ENCODE measurements around the gene ARHGAP44.

Gene ARHGAP44

GRCh38 chr17:12821376-12821940, 32.2 kb downstream of the ARHGAP44 start:
- FAIRE-seq (no peak), DNase-seq (ENCODE audit: insufficient read length) (no peak)
- TF ChIP-seq POLR2A (IDR thresholded peaks at IDR 0.05; ENCODE audit: low read depth, low read length) (no peak), TAF1 (IDR thresholded peaks at IDR 0.05; ENCODE audit: borderline replicate concordance, low read depth, low read length) (no peak), POLR2AphosphoS5 (IDR thresholded peaks at IDR 0.05; ENCODE audit: low read depth, low read length) (no peak)

DNA sequence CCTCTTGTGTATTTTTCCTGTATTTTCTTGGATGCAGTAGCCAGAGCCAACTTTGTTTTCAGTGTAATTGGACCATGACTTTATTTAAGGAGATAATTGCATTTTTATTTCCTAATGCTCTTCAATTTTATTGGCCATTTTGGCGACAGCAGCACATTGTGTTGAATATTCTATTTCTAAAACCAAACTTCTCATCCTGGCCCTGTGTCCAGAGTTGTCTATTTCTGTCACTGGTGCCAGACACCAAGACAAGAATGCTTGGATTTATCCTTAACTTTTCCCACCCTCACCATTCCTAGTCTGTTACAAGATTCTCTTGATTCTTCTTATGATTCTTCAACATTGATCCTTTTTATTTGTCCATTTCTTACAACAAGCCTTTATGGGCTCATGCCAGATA, 37.1 kb downstream of the ARHGAP44 start:
- DNase-seq (ENCODE audit: insufficient read length): no peak
- FAIRE-seq: no peak
- TF ChIP-seq TAF1 (IDR thresholded peaks at IDR 0.05; ENCODE audit: borderline replicate concordance, low read depth, low read length): no peak
- no peak for TF ChIP-seq POLR2A (IDR thresholded peaks at IDR 0.05; ENCODE audit: low read depth, low read length)
- no peak for TF ChIP-seq POLR2AphosphoS5 (IDR thresholded peaks at IDR 0.05; ENCODE audit: low read depth, low read length)

- TF ChIP-seq POLR2AphosphoS5 (IDR thresholded peaks at IDR 0.05; ENCODE audit: low read depth, low read length) (no peak), POLR2A (IDR thresholded peaks at IDR 0.05; ENCODE audit: low read depth, low read length) (no peak), TAF1 (IDR thresholded peaks at IDR 0.05; ENCODE audit: borderline replicate concordance, low read depth, low read length) (no peak)
- FAIRE-seq (no peak), DNase-seq (ENCODE audit: insufficient read length) (no peak)
Observed at GRCh38 chr17:12830777-12831247, 41.5 kb downstream of the ARHGAP44 start.

- FAIRE-seq (no peak), DNase-seq (ENCODE audit: insufficient read length) (no peak)
Observed at GRCh38 chr17:12831839-12832238, 42.5 kb downstream of the ARHGAP44 start.

GRCh38 chr17:12839042-12839441, 49.7 kb downstream of the ARHGAP44 start:
- TF ChIP-seq TAF1 (IDR thresholded peaks at IDR 0.05; ENCODE audit: borderline replicate concordance, low read depth, low read length): no peak
- no peak for TF ChIP-seq POLR2AphosphoS5 (IDR thresholded peaks at IDR 0.05; ENCODE audit: low read depth, low read length)
- TF ChIP-seq POLR2A (IDR thresholded peaks at IDR 0.05; ENCODE audit: low read depth, low read length): no peak
- no peak for DNase-seq (ENCODE audit: insufficient read length)
- FAIRE-seq: no peak

More at GRCh38 chr17:12831839-12832238, 42.5 kb downstream of the ARHGAP44 start:
- no peak for TF ChIP-seq POLR2A (IDR thresholded peaks at IDR 0.05; ENCODE audit: low read depth, low read length)
- no peak for TF ChIP-seq POLR2AphosphoS5 (IDR thresholded peaks at IDR 0.05; ENCODE audit: low read depth, low read length)

DNA sequence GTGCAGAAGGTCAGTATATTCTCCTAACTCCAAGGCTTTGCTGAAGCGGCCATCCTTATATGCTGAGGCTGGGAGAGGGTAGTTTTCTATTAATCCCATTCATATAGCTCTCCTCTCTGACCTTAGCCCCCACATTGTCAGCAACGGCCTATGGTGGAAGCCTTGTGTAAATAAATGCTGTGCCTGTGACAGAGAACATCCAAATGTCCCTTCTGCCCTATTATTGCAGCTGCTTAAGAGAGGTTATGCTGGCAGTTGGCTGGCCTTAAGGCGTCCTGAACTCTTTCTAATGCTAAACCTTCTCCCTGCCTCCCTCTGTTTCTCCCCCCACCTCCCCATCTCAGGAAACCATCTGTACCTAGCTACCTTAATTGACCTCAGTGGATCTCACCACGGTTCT, 53.6 kb downstream of the ARHGAP44 start:
- no peak for DNase-seq (ENCODE audit: insufficient read length)
- TF ChIP-seq TAF1 (IDR thresholded peaks at IDR 0.05; ENCODE audit: borderline replicate concordance, low read depth, low read length) (no peak), POLR2A (IDR thresholded peaks at IDR 0.05; ENCODE audit: low read depth, low read length) (no peak), POLR2AphosphoS5 (IDR thresholded peaks at IDR 0.05; ENCODE audit: low read depth, low read length) (no peak)
- FAIRE-seq: no peak

DNA sequence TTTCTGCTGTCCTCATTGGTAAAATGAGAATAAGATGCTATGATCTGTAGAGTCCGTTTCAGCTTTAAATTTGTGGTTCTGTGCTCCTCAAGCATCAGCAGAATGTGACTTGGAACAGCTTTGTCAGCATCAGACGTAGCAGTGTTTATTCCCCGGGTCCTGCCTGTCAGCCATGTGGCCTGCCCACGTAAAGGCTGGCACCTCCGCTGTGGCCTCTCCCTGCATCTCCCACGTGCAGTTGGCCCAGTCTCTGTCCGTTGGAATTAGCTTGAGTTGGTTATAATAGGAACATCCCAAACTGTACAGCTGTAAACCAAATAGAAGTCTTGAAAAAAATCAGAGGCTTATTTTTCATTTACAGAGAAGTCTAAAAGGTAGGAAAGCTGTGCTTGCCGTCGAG, 61.7 kb downstream of the ARHGAP44 start:
- FAIRE-seq: no peak
- no peak for TF ChIP-seq TAF1 (IDR thresholded peaks at IDR 0.05; ENCODE audit: borderline replicate concordance, low read depth, low read length)
- TF ChIP-seq POLR2A (IDR thresholded peaks at IDR 0.05; ENCODE audit: low read depth, low read length): no peak
- no peak for TF ChIP-seq POLR2AphosphoS5 (IDR thresholded peaks at IDR 0.05; ENCODE audit: low read depth, low read length)
- no peak for DNase-seq (ENCODE audit: insufficient read length)

GRCh38 chr17:12851901-12852435, 62.7 kb downstream of the ARHGAP44 start:
- FAIRE-seq (no peak), DNase-seq (ENCODE audit: insufficient read length) (no peak)
- no peak for TF ChIP-seq TAF1 (IDR thresholded peaks at IDR 0.05; ENCODE audit: borderline replicate concordance, low read depth, low read length)
- no peak for TF ChIP-seq POLR2AphosphoS5 (IDR thresholded peaks at IDR 0.05; ENCODE audit: low read depth, low read length)
- TF ChIP-seq POLR2A (IDR thresholded peaks at IDR 0.05; ENCODE audit: low read depth, low read length): no peak

DNA sequence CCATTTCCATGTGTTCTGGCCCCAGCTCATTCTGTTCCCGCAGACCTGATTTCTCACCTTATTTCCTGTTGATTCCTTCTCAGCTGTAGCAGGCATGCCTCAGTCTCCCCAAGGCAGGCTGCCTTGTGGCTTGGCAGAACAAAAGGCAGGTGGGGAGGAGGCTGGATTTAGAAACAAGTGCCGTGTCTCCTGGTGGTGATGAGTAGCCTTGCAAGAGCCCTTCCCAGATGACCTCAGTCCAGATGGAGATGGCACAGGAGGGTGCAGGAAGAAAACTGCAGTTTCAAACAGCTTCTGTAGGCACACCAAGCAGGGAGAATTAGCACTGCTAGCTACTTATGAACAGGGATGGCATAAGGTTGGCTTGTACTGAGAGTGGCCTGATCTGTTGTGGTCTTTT, 64.6 kb downstream of the ARHGAP44 start:
- FAIRE-seq (no peak), DNase-seq (ENCODE audit: insufficient read length) (no peak)
- TF ChIP-seq TAF1 (IDR thresholded peaks at IDR 0.05; ENCODE audit: borderline replicate concordance, low read depth, low read length) (no peak), POLR2A (IDR thresholded peaks at IDR 0.05; ENCODE audit: low read depth, low read length) (no peak), POLR2AphosphoS5 (IDR thresholded peaks at IDR 0.05; ENCODE audit: low read depth, low read length) (no peak)

GRCh38 chr17:12856416-12856815, 67.1 kb downstream of the ARHGAP44 start:
- DNase-seq (ENCODE audit: insufficient read length): no peak
- TF ChIP-seq POLR2AphosphoS5 (IDR thresholded peaks at IDR 0.05; ENCODE audit: low read depth, low read length) (no peak), TAF1 (IDR thresholded peaks at IDR 0.05; ENCODE audit: borderline replicate concordance, low read depth, low read length) (no peak), POLR2A (IDR thresholded peaks at IDR 0.05; ENCODE audit: low read depth, low read length) (no peak)
- FAIRE-seq: no peak

GRCh38 chr17:12857592-12857991, 68.3 kb downstream of the ARHGAP44 start:
- TF ChIP-seq TAF1 (IDR thresholded peaks at IDR 0.05; ENCODE audit: borderline replicate concordance, low read depth, low read length) (no peak), POLR2AphosphoS5 (IDR thresholded peaks at IDR 0.05; ENCODE audit: low read depth, low read length) (no peak), POLR2A (IDR thresholded peaks at IDR 0.05; ENCODE audit: low read depth, low read length) (no peak)
- FAIRE-seq (no peak), DNase-seq (ENCODE audit: insufficient read length) (no peak)

- TF ChIP-seq POLR2AphosphoS5 (IDR thresholded peaks at IDR 0.05; ENCODE audit: low read depth, low read length) (peak; percentile 46; the same call in 1 of the 2 replicates), TAF1 (IDR thresholded peaks at IDR 0.05; ENCODE audit: borderline replicate concordance, low read depth, low read length) (no peak), POLR2A (IDR thresholded peaks at IDR 0.05; ENCODE audit: low read depth, low read length) (no peak)
- FAIRE-seq: peak; percentile 92
- no peak for DNase-seq (ENCODE audit: insufficient read length)
Observed at GRCh38 chr17:12859520-12859919, 70.2 kb downstream of the ARHGAP44 start.
